Measurements from ENCODE around the gene DUOXA1.

- TF ChIP-seq CTCF (conservative IDR thresholded peaks at IDR 0.05 in 1 of 2, IDR thresholded peaks at IDR 0.05 in 1 of 2; ENCODE audit: extremely low read depth in 1 of 2, insufficient read depth in 1 of 2, low read depth in 1 of 2, low read length in 2 of 2) (no peak), EZH2 (IDR thresholded peaks at IDR 0.05; ENCODE audit: borderline replicate concordance, low read length) (no peak)
Observed at GRCh38 chr15:45089712-45090373, 39.8 kb downstream of the DUOXA1 start.

Data from mammary epithelial cell (primary cell).